ENCODE measurements around the gene ANGPTL4.
"Not testable (repeated sequence)": the region's sequence is repeated elsewhere in the genome, so short reads cannot be mapped to it uniquely, and the experiment has no call there.

Gene ANGPTL4

DNA sequence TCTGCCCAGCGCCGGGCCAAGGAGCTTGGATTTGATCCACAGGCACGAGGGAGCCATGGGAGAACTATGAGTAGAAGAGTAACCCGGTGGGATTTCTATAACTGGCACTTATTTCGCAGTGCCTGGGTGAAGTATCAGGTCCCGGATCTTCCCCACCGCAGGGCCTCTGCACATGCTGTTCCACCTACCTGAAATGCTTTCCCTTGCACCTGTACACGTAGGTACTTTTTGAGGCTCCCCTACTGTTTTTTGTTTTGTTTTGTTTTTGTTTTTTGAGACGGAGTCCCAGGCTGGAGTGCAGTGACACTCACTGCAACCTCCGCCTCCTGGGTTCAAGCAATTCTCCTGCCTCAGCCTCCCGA lies 20.5 kb upstream of the ANGPTL4 start:
- no peak overlapping the region for H3K4me3 ChIP-seq (replicated peaks; ENCODE audit: insufficient read depth, low read length)
- no peak for DNase-seq (ENCODE audit: low read depth in 1 of 2, low spot score in 1 of 2)
- H3K27ac ChIP-seq (replicated peaks), result no peak overlapping the region
- TF ChIP-seq GABPA (IDR thresholded peaks at IDR 0.05; ENCODE audit: low read depth) (no peak), SPI1 (IDR thresholded peaks at IDR 0.05; ENCODE audit: borderline replicate concordance, low read depth) (no peak), POLR2AphosphoS5 (IDR thresholded peaks at IDR 0.05; ENCODE audit: low read depth) (no peak)
- TF ChIP-seq, protein P1, sequence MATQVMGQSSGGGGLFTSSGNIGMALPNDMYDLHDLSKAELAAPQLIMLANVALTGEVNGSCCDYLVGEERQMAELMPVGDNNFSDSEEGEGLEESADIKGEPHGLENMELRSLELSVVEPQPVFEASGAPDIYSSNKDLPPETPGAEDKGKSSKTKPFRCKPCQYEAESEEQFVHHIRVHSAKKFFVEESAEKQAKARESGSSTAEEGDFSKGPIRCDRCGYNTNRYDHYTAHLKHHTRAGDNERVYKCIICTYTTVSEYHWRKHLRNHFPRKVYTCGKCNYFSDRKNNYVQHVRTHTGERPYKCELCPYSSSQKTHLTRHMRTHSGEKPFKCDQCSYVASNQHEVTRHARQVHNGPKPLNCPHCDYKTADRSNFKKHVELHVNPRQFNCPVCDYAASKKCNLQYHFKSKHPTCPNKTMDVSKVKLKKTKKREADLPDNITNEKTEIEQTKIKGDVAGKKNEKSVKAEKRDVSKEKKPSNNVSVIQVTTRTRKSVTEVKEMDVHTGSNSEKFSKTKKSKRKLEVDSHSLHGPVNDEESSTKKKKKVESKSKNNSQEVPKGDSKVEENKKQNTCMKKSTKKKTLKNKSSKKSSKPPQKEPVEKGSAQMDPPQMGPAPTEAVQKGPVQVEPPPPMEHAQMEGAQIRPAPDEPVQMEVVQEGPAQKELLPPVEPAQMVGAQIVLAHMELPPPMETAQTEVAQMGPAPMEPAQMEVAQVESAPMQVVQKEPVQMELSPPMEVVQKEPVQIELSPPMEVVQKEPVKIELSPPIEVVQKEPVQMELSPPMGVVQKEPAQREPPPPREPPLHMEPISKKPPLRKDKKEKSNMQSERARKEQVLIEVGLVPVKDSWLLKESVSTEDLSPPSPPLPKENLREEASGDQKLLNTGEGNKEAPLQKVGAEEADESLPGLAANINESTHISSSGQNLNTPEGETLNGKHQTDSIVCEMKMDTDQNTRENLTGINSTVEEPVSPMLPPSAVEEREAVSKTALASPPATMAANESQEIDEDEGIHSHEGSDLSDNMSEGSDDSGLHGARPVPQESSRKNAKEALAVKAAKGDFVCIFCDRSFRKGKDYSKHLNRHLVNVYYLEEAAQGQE (IDR thresholded peaks at IDR 0.05; ENCODE audit: insufficient replicate concordance, low read depth), result no peak
- TF ChIP-seq, protein P2, sequence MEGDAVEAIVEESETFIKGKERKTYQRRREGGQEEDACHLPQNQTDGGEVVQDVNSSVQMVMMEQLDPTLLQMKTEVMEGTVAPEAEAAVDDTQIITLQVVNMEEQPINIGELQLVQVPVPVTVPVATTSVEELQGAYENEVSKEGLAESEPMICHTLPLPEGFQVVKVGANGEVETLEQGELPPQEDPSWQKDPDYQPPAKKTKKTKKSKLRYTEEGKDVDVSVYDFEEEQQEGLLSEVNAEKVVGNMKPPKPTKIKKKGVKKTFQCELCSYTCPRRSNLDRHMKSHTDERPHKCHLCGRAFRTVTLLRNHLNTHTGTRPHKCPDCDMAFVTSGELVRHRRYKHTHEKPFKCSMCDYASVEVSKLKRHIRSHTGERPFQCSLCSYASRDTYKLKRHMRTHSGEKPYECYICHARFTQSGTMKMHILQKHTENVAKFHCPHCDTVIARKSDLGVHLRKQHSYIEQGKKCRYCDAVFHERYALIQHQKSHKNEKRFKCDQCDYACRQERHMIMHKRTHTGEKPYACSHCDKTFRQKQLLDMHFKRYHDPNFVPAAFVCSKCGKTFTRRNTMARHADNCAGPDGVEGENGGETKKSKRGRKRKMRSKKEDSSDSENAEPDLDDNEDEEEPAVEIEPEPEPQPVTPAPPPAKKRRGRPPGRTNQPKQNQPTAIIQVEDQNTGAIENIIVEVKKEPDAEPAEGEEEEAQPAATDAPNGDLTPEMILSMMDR (IDR thresholded peaks at IDR 0.05; ENCODE audit: insufficient read depth, low read length), result no peak
- peaks cover 35% of the 10 kb centered on the region for H3K27me3 ChIP-seq (ENCODE audit: insufficient read depth, poor library complexity, severe bottlenecking)

DNA sequence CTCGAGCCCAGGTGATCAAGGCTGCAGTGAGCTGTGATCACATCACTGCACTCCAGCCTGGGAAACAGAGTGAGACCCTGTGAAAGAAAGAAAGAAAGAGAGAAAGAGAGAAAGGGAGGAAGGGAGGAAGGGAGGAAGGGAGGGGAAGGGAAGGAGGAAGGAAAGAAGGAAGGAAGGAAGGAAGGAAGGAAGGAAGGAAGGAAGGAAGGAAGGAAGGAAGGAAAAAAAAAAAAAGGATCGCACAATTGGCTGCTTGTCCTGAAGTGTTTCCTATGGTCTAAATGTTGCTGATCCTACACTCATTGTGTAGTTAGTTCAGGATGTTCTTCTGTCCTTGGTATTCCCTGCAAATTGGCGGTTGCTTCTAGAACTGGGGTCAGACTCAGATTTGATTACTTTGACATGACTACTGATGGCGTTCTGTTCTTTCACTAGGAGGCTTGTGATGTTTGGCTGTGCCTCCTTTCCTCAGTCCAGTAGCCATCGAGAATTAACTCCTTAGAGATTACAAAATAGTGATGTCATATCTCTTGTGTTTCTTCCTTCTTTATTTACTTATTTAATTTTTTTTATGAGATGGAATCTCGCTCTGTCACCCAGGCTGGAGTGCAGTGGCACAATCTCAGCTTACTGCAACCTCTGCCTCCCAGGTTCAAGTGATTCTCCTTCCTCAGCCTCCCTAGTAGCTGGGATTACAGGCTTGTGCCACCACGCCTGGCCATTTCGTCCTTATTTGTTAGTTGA lies 14.2 kb upstream of the ANGPTL4 start:
- not testable (repeated sequence) for DNase-seq (ENCODE audit: low read depth in 1 of 2, low spot score in 1 of 2); H3K4me3 ChIP-seq (replicated peaks; ENCODE audit: insufficient read depth, low read length); H3K27ac ChIP-seq (replicated peaks)
- peaks cover 14% of the 10 kb centered on the region for H3K27me3 ChIP-seq (ENCODE audit: insufficient read depth, poor library complexity, severe bottlenecking)

DNA sequence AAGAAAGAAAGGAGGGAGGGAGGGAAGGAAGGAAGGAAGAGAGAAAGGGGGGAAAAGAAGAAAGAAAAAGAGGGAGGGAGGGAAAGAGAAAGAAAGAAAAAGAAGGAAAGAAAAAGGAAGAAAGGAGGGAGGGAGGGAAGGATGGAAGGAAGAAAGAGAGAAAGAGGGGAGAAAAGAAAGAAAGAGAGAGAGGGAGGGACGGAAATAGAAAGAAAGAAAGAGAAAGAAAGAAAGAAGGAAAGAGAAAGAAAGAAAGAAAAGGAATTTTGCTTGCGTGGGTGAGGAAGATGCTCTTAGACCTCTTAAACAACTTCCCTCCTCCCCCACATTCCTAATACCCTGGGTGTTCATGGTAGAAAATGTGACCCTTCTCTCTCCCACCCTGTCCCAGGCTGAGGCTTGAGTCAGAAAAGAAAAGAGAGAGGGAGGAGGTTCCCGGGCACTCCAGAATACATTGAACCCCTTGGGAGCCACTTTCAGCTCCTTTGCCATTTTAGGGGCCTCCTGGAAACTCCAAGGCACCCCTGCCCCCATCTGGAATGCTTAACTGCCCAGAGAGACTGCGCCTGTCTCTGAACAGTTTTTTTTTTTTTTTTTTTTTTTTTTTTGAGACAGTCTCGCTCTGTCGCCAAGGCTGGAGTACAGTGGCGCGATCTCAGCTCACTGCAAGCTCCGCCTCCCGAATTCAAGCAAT lies 11.7 kb upstream of the ANGPTL4 start:
- no peak for DNase-seq (ENCODE audit: low read depth in 1 of 2, low spot score in 1 of 2)
- H3K27me3 ChIP-seq (ENCODE audit: insufficient read depth, poor library complexity, severe bottlenecking), result peaks cover 14% of the 10 kb centered on the region
- H3K27ac ChIP-seq (replicated peaks), result no peak overlapping the region
- TF ChIP-seq, protein P2 (IDR thresholded peaks at IDR 0.05; ENCODE audit: insufficient read depth, low read length), result no peak
- no peak for TF ChIP-seq GABPA (IDR thresholded peaks at IDR 0.05; ENCODE audit: low read depth)
- TF ChIP-seq, protein P1 (IDR thresholded peaks at IDR 0.05; ENCODE audit: insufficient replicate concordance, low read depth), result no peak
- no peak for TF ChIP-seq POLR2AphosphoS5 (IDR thresholded peaks at IDR 0.05; ENCODE audit: low read depth)
- TF ChIP-seq SPI1 (IDR thresholded peaks at IDR 0.05; ENCODE audit: borderline replicate concordance, low read depth), result no peak
- no peak overlapping the region for H3K4me3 ChIP-seq (replicated peaks; ENCODE audit: insufficient read depth, low read length)

DNA sequence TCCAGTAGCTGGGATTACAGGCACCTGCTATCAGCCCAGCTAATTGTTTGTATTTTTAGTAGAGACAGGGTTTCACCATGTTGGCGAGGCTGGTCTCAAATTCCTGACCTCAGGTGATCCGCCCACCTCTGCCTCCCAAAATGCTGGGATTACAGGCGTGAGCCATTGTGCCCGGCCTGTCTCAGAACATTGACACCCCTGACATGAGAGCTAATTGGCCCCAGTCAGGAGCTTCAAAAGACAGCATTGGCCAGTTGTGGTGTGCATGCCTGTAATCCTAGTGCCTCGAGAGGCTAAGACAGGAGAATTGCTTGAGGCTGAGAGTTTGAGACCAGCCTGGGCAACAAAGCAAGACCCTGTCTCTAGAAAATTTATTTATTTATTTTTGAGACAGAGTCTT lies 11.1 kb upstream of the ANGPTL4 start:
- not testable (repeated sequence) for DNase-seq (ENCODE audit: low read depth in 1 of 2, low spot score in 1 of 2); H3K4me3 ChIP-seq (replicated peaks; ENCODE audit: insufficient read depth, low read length); H3K27ac ChIP-seq (replicated peaks)
- peaks cover 14% of the 10 kb centered on the region for H3K27me3 ChIP-seq (ENCODE audit: insufficient read depth, poor library complexity, severe bottlenecking)
